Measurements from ENCODE around the gene RARG.
A peak's percentile ranks its signal among the peaks of the same experiment; 100 is the strongest.

The RARG gene

GRCh38 chr12:53231921-53232645 lies at the start of gene RARG:
RARG (minus strand) TSS chr12:53232209; CDS start chr12:53227545, 4,664 bp downstream.
- DNase-seq: peak; percentile 8

GRCh38 chr12:53279888-53280498 lies 48.0 kb upstream of the RARG start:
- DNase-seq: no peak

GRCh38 chr12:53279283-53279869 lies 47.4 kb upstream of the RARG start:
- no peak for DNase-seq

GRCh38 chr12:53277981-53278380 lies 46.0 kb upstream of the RARG start:
- no peak for DNase-seq

- DNase-seq: no peak
These were observed 44.5 kb upstream of the RARG start for GRCh38 chr12:53276511-53276910.

- no peak for DNase-seq
These were observed 42.4 kb upstream of the RARG start for GRCh38 chr12:53274445-53274844.

- no peak for DNase-seq
These were observed 36.9 kb upstream of the RARG start for GRCh38 chr12:53268630-53269562.

- peak; percentile 81 for DNase-seq
These were observed 36.1 kb upstream of the RARG start, which contains the start of gene ESPL1 for GRCh38 chr12:53267999-53268629. ESPL1 (plus strand) TSS chr12:53268299; CDS start chr12:53268767, 468 bp downstream.

- no peak for DNase-seq
These were observed 35.4 kb upstream of the RARG start for GRCh38 chr12:53267306-53267998.

GRCh38 chr12:53265783-53266182 lies 33.8 kb upstream of the RARG start:
- no peak for DNase-seq

GRCh38 chr12:53259891-53260290 lies 27.9 kb upstream of the RARG start:
- DNase-seq: no peak

- no peak for DNase-seq
These were observed 26.8 kb upstream of the RARG start for GRCh38 chr12:53258541-53259539.

- no peak for DNase-seq
These were observed 24.0 kb upstream of the RARG start for GRCh38 chr12:53255996-53256395.

GRCh38 chr12:53254816-53255545 lies 23.0 kb upstream of the RARG start:
- no peak for DNase-seq

GRCh38 chr12:53253298-53253697 lies 21.3 kb upstream of the RARG start:
- DNase-seq: no peak

- no peak for DNase-seq
These were observed 20.4 kb upstream of the RARG start for GRCh38 chr12:53252349-53252916.

- DNase-seq: peak; percentile 68
These were observed 19.7 kb upstream of the RARG start for GRCh38 chr12:53251477-53252348.

GRCh38 chr12:53245286-53245685 lies 13.3 kb upstream of the RARG start:
- DNase-seq: no peak
